ENCODE data around the gene P3H1. TPM values are rescaled to one million over a fixed set of nuclear protein-coding genes. Genes with fewer than 3 reads are reported as not detected.
"Not testable (repeated sequence)": the region's sequence is repeated elsewhere in the genome, so short reads cannot be mapped to it uniquely, and the experiment has no call there.

The P3H1 gene
- total RNA-seq, 1 experiment from 2014 or later: 84.8 TPM

DNA sequence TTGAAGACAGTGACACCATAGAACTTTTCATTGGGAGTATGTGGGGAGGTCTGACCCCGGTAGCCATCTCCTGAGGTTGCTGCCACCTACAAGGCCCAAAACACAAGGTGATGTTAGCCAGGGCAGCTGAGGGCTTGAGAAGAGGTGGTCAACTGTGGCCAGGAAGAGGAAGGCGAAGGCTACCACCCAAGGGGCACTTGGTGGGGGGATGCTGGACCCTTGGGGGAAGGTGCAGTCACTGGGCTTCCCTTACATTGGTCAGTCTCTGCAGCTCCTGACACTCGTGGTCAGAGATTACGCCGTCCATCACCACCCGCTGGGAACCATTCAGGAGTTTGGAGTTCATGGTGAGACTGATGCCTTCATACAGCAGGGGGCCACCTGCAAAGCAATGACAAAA is 14.5 kb downstream of the P3H1 start:
- H3K27ac ChIP-seq (ENCODE audit: low read length): no peak overlapping the region
- intact Hi-C loops (cut with micrococcal nuclease; ENCODE audit: unreplicated experiment): no loop called here
- H3K9me3 ChIP-seq (ENCODE audit: control insufficient read depth, insufficient read depth, low read depth, low read length): no peaks in the 10 kb centered on the region
- POLR2A ChIA-PET: interaction anchor here (0.6 kb wide), 1 partner anchor 289 kb away, joined by 3 read pairs; the partner anchor contains the start of gene CCDC30
- TF ChIP-seq SIN3A (IDR thresholded peaks at IDR 0.05; ENCODE audit: borderline replicate concordance, insufficient read depth, low read depth, low read length) (no peak), TCF7L2 (IDR thresholded peaks at IDR 0.05; ENCODE audit: low read depth, low read length) (no peak), REST (IDR thresholded peaks at IDR 0.05; ENCODE audit: insufficient read depth in 1 of 2, low read depth in 2 of 2, low read length in 1 of 2) (no peak), POLR2AphosphoS5 (IDR thresholded peaks at IDR 0.05; ENCODE audit: low read depth, low read length) (no peak)
- TF ChIP-seq, protein P1, sequence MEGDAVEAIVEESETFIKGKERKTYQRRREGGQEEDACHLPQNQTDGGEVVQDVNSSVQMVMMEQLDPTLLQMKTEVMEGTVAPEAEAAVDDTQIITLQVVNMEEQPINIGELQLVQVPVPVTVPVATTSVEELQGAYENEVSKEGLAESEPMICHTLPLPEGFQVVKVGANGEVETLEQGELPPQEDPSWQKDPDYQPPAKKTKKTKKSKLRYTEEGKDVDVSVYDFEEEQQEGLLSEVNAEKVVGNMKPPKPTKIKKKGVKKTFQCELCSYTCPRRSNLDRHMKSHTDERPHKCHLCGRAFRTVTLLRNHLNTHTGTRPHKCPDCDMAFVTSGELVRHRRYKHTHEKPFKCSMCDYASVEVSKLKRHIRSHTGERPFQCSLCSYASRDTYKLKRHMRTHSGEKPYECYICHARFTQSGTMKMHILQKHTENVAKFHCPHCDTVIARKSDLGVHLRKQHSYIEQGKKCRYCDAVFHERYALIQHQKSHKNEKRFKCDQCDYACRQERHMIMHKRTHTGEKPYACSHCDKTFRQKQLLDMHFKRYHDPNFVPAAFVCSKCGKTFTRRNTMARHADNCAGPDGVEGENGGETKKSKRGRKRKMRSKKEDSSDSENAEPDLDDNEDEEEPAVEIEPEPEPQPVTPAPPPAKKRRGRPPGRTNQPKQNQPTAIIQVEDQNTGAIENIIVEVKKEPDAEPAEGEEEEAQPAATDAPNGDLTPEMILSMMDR (IDR thresholded peaks at IDR 0.05): no peak
- no peak overlapping the region for H3K4me3 ChIP-seq (ENCODE audit: low read depth in 2 of 2, low read length in 2 of 2)
- H3K4me1 ChIP-seq (ENCODE audit: control insufficient read depth, insufficient read depth, low read length): no peaks in the 10 kb centered on the region
- in situ Hi-C loops (cut with HindIII; ENCODE audit: low pct_unique_long_range_greater_than_20kb, low sequenced_read_pairs): no loop called here
- CTCF ChIA-PET: interaction anchor here (1.1 kb wide), 1 partner anchor 14 kb away, joined by 3 read pairs; the partner anchor contains the start of gene P3H1
- DNase-seq (ENCODE audit: low read depth, low spot score): no peak
- ATAC-seq: no peak
- BruUV-seq (replicated peaks): no TSS peak
- H3K27me3 ChIP-seq (ENCODE audit: control insufficient read depth, insufficient read depth, low read length): no peaks in the 10 kb centered on the region
- H3K36me3 ChIP-seq (ENCODE audit: control insufficient read depth, insufficient read depth, low read length): peaks cover 24% of the 10 kb centered on the region

DNA sequence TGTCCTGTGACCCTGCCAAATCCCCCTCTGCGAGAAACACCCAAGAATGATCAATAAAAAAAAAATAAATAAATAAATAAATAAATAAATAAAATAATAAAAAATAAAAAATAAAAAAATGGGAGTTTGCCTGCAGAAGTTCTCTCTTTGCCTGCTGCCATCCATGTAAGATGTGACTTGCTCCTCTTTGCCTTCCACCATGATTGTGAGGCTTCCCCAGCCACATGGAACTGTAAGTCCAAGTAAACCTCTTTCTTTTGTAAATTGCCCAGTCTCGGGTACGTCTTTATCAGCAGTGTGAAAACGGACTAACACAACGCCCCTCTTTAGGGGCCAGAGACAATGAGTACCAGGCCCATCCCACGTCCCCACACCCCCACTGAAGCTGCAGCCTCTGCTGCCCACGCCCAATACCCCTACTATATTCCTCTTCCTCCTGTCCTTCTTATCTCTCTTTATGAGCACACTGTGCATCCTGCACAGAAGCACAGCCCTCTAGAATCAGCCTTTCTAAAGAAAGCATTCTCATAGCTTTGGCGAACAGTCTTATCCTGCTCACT is 15.2 kb downstream of the P3H1 start:
- intact Hi-C loops (cut with micrococcal nuclease; ENCODE audit: unreplicated experiment); ATAC-seq; DNase-seq (ENCODE audit: low read depth, low spot score); H3K27ac ChIP-seq (ENCODE audit: low read length); H3K9me3 ChIP-seq (ENCODE audit: control insufficient read depth, insufficient read depth, low read depth, low read length); H3K4me1 ChIP-seq (ENCODE audit: control insufficient read depth, insufficient read depth, low read length); H3K4me3 ChIP-seq (ENCODE audit: low read depth in 2 of 2, low read length in 2 of 2); H3K27me3 ChIP-seq (ENCODE audit: control insufficient read depth, insufficient read depth, low read length); in situ Hi-C loops (cut with HindIII; ENCODE audit: low pct_unique_long_range_greater_than_20kb, low sequenced_read_pairs); BruUV-seq (replicated peaks): not testable (repeated sequence)
- ChIA-PET POLR2A (interaction anchor here (0.6 kb wide), 1 partner anchor 289 kb away, joined by 3 read pairs; the partner anchor contains the start of gene CCDC30), CTCF (interaction anchor here (1.1 kb wide), 1 partner anchor 15 kb away, joined by 3 read pairs; the partner anchor contains the start of gene P3H1)
- H3K36me3 ChIP-seq (ENCODE audit: control insufficient read depth, insufficient read depth, low read length): peaks cover 21% of the 10 kb centered on the region

GRCh38 chr1:42750041-42750440 is 16.8 kb downstream of the P3H1 start:
- no peaks in the 10 kb centered on the region for H3K27me3 ChIP-seq (ENCODE audit: control insufficient read depth, insufficient read depth, low read length)
- TF ChIP-seq POLR2AphosphoS5 (IDR thresholded peaks at IDR 0.05; ENCODE audit: low read depth, low read length) (no peak), SIN3A (IDR thresholded peaks at IDR 0.05; ENCODE audit: borderline replicate concordance, insufficient read depth, low read depth, low read length) (no peak), REST (IDR thresholded peaks at IDR 0.05; ENCODE audit: insufficient read depth in 1 of 2, low read depth in 2 of 2, low read length in 1 of 2) (no peak), TCF7L2 (IDR thresholded peaks at IDR 0.05; ENCODE audit: low read depth, low read length) (no peak)
- TF ChIP-seq, protein P1 (IDR thresholded peaks at IDR 0.05): no peak
- CTCF ChIA-PET: no interaction called here
- DNase-seq (ENCODE audit: low read depth, low spot score) (no peak), ATAC-seq (no peak)
- no peak overlapping the region for H3K27ac ChIP-seq (ENCODE audit: low read length)
- peaks cover 13% of the 10 kb centered on the region for H3K36me3 ChIP-seq (ENCODE audit: control insufficient read depth, insufficient read depth, low read length)
- H3K4me1 ChIP-seq (ENCODE audit: control insufficient read depth, insufficient read depth, low read length): no peaks in the 10 kb centered on the region
- in situ Hi-C loops (cut with HindIII; ENCODE audit: low pct_unique_long_range_greater_than_20kb, low sequenced_read_pairs) (no loop called here), intact Hi-C loops (cut with micrococcal nuclease; ENCODE audit: unreplicated experiment) (no loop called here)
- no peak overlapping the region for H3K4me3 ChIP-seq (ENCODE audit: low read depth in 2 of 2, low read length in 2 of 2)
- BruUV-seq (replicated peaks): no TSS peak
- H3K9me3 ChIP-seq (ENCODE audit: control insufficient read depth, insufficient read depth, low read depth, low read length): no peaks in the 10 kb centered on the region
- POLR2A ChIA-PET: no interaction called here
